Keratinocyte (primary cell): ENCODE data around the gene MSH2. TPM values are rescaled to one million over a fixed set of nuclear protein-coding genes. Genes with fewer than 3 reads are reported as not detected.

Experiments
- DNase-seq: peaks from one replicate; pipeline ENCODE4 v3.0.0-alpha.2; 2011; ENCODE audit warnings: low read depth, missing footprints, low spot score
- FAIRE-seq: peaks from 2 replicates; lab custom pipeline; 2011; peaks lifted over from hg19 to GRCh38; lab: Jason Lieb, UNC
- H2AFZ ChIP-seq: 2 replicates; pipeline ENCODE4 v1.6.0; 2012; ENCODE audit warnings: low read length, control low read depth, inconsistent platforms; ENCODE audit not compliant: control insufficient read depth
- H3K27ac ChIP-seq: 2 replicates; pipeline ENCODE4 v1.5.1; 2011; ENCODE audit warnings: low read length; ENCODE audit not compliant: control insufficient read depth, insufficient read depth
- H3K27me3 ChIP-seq: 3 replicates; pipeline ENCODE4 v1.6.0; 2011; ENCODE audit warnings: low read length; ENCODE audit not compliant: control insufficient read depth, insufficient read depth; ENCODE audit errors: extremely low read depth
- H3K36me3 ChIP-seq, 2 experiments: 2 replicates in 1 of 2; 3 replicates in 1 of 2; pipeline ENCODE4 v1.5.1; 2011; ENCODE audit warnings: low read length in 2 of 2, mild to moderate bottlenecking in 1 of 2; ENCODE audit not compliant: control insufficient read depth in 2 of 2, insufficient read depth in 2 of 2; ENCODE audit errors: extremely low read depth in 1 of 2
- H3K4me1 ChIP-seq: 3 replicates; pipeline ENCODE4 v1.5.1; 2011; ENCODE audit warnings: low read length; ENCODE audit not compliant: control insufficient read depth, insufficient read depth; ENCODE audit errors: extremely low read depth
- H3K4me2 ChIP-seq: 3 replicates; pipeline ENCODE4 v1.6.0; 2011; ENCODE audit warnings: low read depth, low read length; ENCODE audit not compliant: control insufficient read depth, insufficient read depth; ENCODE audit errors: extremely low read depth
- H3K4me3 ChIP-seq, 3 experiments: fragments of 200-600 bp in 1 of 3; sonication (generic) in 1 of 3; 2 replicates in 2 of 3; 3 replicates in 1 of 3; pipeline ENCODE4 v1.5.1; 2011 to 2016; ENCODE audit warnings: low read length in 3 of 3, mild to moderate bottlenecking in 3 of 3, control low read depth in 2 of 3, inconsistent platforms in 1 of 3, low read depth in 1 of 3, mixed read lengths in 1 of 3, mixed run types in 1 of 3, moderate library complexity in 1 of 3; ENCODE audit not compliant: control insufficient read depth in 2 of 3, insufficient read depth in 2 of 3; ENCODE audit errors: extremely low read depth in 1 of 3
- H3K79me2 ChIP-seq: 2 replicates; pipeline ENCODE4 v1.6.0; 2012; ENCODE audit warnings: low read length; ENCODE audit not compliant: control insufficient read depth, insufficient read depth
- H3K9ac ChIP-seq: 3 replicates; pipeline ENCODE4 v1.6.0; 2011; ENCODE audit warnings: low read length; ENCODE audit not compliant: control insufficient read depth, insufficient read depth; ENCODE audit errors: extremely low read depth
- H3K9me1 ChIP-seq: 3 replicates; pipeline ENCODE4 v1.6.0; 2011; ENCODE audit warnings: low read length; ENCODE audit not compliant: control insufficient read depth, insufficient read depth; ENCODE audit errors: extremely low read depth
- H3K9me3 ChIP-seq: 2 replicates; pipeline ENCODE4 v1.5.1; 2012; ENCODE audit warnings: low read depth, low read length; ENCODE audit not compliant: control insufficient read depth
- H4K20me1 ChIP-seq: 3 replicates; pipeline ENCODE4 v1.6.0; 2011; ENCODE audit warnings: low read length; ENCODE audit not compliant: control insufficient read depth, insufficient read depth; ENCODE audit errors: extremely low read depth
- CTCF ChIP-seq, 3 experiments: IDR thresholded peaks in 1 of 3; conservative IDR thresholded peaks in 1 of 3; optimal IDR thresholded peaks in 1 of 3; 2 replicates in 2 of 3; 3 replicates in 1 of 3; pipeline versions ENCODE3 to v1.5.1; 2011; ENCODE audit warnings: low read length in 3 of 3, mild to moderate bottlenecking in 3 of 3, moderate library complexity in 2 of 3, control low read depth in 1 of 3, inconsistent platforms in 1 of 3; ENCODE audit not compliant: insufficient read depth in 2 of 3; ENCODE audit errors: extremely low read depth in 1 of 3
- EZH2 ChIP-seq: IDR thresholded peaks from one replicate; pipeline ENCODE4 v1.6.1; 2012; ENCODE audit warnings: inconsistent platforms, mild to moderate bottlenecking, low read length, moderate library complexity
- dilution Hi-C: fragments of 300-500 bp; cut with MboI; formaldehyde crosslinking; loops from one replicate; pipeline ENCODE4 v1.7.0; 2020; ENCODE audit warnings: low sequenced_read_pairs; ENCODE audit not compliant: extremely low pct_ligation_motif_present
- polyA plus RNA-seq, 5 experiments: library from polyadenylated mRNA; depleted of rRNA in 3 of 5; stranded (reverse) in 3 of 5; stranded (forward) in 1 of 5; unstranded in 1 of 5; fragments of >200 nt; gene quantifications; 1 replicate in 1 of 5; 2 replicates in 3 of 5; 3 replicates in 1 of 5; pipeline versions ENCODE4 v1.2.1 to v1.2.3, GENCODE V29; 2011 to 2012; ENCODE audit warnings: missing spikeins in 2 of 5, low read depth in 1 of 5, low replicate concordance in 1 of 5

MSH2 gene
- polyA plus RNA-seq, 1 donor (not counting 4 experiments of a cell fraction or from before 2014, with no cell fraction given): 16.8 TPM

GRCh38 chr2:47525167-47525566 is 122.2 kb downstream of the MSH2 start:
- FAIRE-seq: no peak
- no peak overlapping the region for H2AFZ ChIP-seq
- H3K4me2 ChIP-seq: no peak overlapping the region
- H3K9me3 ChIP-seq: no peaks in the 10 kb centered on the region
- no peak for DNase-seq
- no peaks in the 10 kb centered on the region for H3K79me2 ChIP-seq
- H3K27me3 ChIP-seq: peaks cover 25% of the 10 kb centered on the region
- H3K36me3 ChIP-seq: no peaks in the 10 kb centered on the region
- H3K4me1 ChIP-seq: no peaks in the 10 kb centered on the region
- no peak overlapping the region for H3K4me3 ChIP-seq
- dilution Hi-C loops: no loop called here
- no peak overlapping the region for H3K27ac ChIP-seq
- no peak for TF ChIP-seq EZH2
- no peak for TF ChIP-seq CTCF (optimal IDR thresholded peaks at IDR 0.05 in 1 of 3, IDR thresholded peaks at IDR 0.05 in 1 of 3, conservative IDR thresholded peaks at IDR 0.05 in 1 of 3; ENCODE audit: extremely low read depth in 1 of 3, insufficient read depth in 2 of 3, low read length in 3 of 3)
- H3K9me1 ChIP-seq: no peaks in the 10 kb centered on the region
- H3K9ac ChIP-seq: no peak overlapping the region
- H4K20me1 ChIP-seq: no peaks in the 10 kb centered on the region

- H3K9me1 ChIP-seq: no peaks in the 10 kb centered on the region
- H3K4me2 ChIP-seq: no peak overlapping the region
- TF ChIP-seq EZH2 (no peak), CTCF (optimal IDR thresholded peaks at IDR 0.05 in 1 of 3, IDR thresholded peaks at IDR 0.05 in 1 of 3, conservative IDR thresholded peaks at IDR 0.05 in 1 of 3; ENCODE audit: extremely low read depth in 1 of 3, insufficient read depth in 2 of 3, low read length in 3 of 3) (no peak)
- dilution Hi-C loops: no loop called here
- DNase-seq: no peak
- no peaks in the 10 kb centered on the region for H4K20me1 ChIP-seq
- H3K9me3 ChIP-seq: no peaks in the 10 kb centered on the region
- no peak overlapping the region for H3K9ac ChIP-seq
- FAIRE-seq: no peak
- peaks cover 4% of the 10 kb centered on the region for H3K27me3 ChIP-seq
- no peak overlapping the region for H3K27ac ChIP-seq
- no peak overlapping the region for H3K4me3 ChIP-seq
- no peak overlapping the region for H2AFZ ChIP-seq
- H3K36me3 ChIP-seq: no peaks in the 10 kb centered on the region
- no peaks in the 10 kb centered on the region for H3K4me1 ChIP-seq
- H3K79me2 ChIP-seq: no peaks in the 10 kb centered on the region
Observed at GRCh38 chr2:47528455-47528854, 125.5 kb downstream of the MSH2 start.
